GM21786 (cell line): ENCODE data around the gene CTIF.
"Not testable (repeated sequence)": the region's sequence is repeated elsewhere in the genome, so short reads cannot be mapped to it uniquely, and the experiment has no call there.

Experiments used
- ATAC-seq: cut with Tn5 transposase; IDR thresholded peaks from one replicate; pipeline ENCODE4 v1.9.1; 2021; ENCODE audit not compliant: unreplicated experiment

Gene CTIF

GRCh38 chr18:48699761-48700160, 160.9 kb downstream of the CTIF start:
- no peak for ATAC-seq

GRCh38 chr18:48700446-48700845, 161.6 kb downstream of the CTIF start:
- peak; percentile 47 for ATAC-seq

- no peak for ATAC-seq
Measured at GRCh38 chr18:48702346-48703027, 163.7 kb downstream of the CTIF start.

DNA sequence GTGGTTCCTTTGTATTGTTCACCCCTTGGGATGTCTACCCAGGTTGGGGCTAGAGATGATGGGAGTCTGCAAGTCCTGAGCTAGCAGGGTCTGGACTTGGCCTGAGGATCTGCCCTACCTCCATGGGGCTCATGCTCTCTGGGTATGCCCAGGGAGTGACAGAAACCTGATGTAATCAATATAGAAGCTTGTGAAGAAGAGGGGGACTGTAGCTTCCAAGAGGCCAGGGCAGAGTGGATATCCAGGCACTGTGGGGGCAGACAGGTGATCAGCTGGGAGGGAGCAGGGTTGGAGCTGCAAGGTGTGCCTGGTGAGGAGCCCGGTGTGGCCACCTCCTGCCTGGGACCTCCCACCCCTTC, 164.2 kb downstream of the CTIF start:
- ATAC-seq = no peak

- ATAC-seq = no peak
Measured at GRCh38 chr18:48703418-48703817, 164.6 kb downstream of the CTIF start.

GRCh38 chr18:48705043-48705442, 166.2 kb downstream of the CTIF start:
- no peak for ATAC-seq

GRCh38 chr18:48705531-48705930, 166.7 kb downstream of the CTIF start:
- ATAC-seq = no peak

DNA sequence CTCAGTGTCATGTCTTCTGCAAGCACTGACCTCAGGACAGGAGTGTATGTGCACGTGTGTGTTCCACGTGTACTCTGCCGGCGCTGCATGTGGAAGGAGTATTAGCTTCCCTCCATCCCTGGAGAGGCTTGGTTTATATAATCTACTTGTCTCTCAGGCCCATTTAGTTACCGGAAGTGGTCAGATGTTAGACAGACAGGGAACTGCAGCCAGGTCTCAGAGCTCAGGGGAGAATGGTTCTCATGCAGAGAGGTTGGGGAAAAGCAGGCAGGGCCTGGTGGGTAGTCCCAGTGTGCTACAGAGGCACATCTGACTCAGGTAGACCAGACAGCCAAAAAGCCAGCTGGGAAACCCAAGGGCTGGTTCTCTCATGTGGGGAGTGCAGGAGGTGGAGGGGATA, 167.9 kb downstream of the CTIF start:
- ATAC-seq = no peak

- no peak for ATAC-seq
Measured at GRCh38 chr18:48707636-48708296, 168.9 kb downstream of the CTIF start.

DNA sequence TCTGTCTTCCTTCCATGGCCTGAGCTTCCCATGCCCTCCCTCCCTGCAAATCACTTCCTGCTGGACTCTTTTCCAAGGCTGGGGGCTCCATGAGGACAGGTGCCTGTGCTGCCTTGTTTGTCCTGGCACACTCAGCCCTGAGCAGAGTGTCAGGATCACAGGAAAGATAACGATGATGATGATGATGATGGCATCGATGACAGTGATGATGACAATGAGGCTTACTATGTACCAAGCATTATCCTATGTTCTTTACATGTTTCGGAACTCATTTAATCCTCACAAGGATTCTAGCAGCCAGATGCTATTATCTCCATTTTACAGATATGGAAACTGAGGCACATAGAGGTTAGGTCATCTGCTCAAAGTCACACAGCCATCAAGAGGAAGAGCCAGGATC, 170.0 kb downstream of the CTIF start:
- ATAC-seq = no peak

GRCh38 chr18:48709371-48710062, 170.7 kb downstream of the CTIF start:
- no peak for ATAC-seq

DNA sequence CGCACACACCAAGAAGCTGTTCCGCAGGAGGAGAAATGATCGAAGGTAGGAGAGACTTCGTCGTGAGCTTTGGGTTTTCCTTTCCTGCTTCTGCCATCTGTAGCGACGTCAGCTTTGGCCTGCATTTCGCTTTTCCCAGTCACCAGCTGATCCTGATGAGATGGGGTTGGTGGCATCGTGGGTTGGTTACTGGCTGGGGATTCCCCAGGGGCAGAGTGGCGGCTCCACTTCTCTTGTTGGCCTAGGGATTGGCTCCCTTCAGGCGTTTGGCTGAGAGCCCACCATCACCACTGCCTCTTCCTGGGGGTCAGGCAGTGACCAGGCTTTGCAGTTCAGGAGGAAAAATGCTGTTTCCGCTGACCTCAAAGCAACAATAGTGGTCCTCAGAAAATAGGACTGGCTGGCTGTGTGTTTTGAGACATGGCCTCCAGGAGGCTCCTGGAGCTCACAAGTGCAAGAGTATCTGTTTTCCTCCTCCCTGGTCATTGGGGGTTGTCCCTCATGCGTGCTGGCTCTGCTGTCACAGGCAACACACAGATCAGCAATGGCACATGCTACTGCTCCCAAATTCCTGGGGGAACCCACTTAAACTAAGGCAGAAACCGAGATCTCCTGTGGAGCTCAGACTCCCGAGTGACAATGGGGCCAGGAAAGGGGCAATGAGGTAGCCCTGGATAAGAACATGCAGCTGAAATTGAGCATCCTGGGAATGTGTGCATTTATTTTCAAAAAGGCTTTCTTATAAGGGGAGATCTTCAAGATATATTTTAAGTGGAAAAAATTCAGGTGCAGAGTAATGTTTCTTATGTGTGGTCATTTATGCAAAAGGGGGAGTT, 173.0 kb downstream of the CTIF start:
- no peak for ATAC-seq

GRCh38 chr18:48713309-48713708, 174.5 kb downstream of the CTIF start:
- no peak for ATAC-seq

DNA sequence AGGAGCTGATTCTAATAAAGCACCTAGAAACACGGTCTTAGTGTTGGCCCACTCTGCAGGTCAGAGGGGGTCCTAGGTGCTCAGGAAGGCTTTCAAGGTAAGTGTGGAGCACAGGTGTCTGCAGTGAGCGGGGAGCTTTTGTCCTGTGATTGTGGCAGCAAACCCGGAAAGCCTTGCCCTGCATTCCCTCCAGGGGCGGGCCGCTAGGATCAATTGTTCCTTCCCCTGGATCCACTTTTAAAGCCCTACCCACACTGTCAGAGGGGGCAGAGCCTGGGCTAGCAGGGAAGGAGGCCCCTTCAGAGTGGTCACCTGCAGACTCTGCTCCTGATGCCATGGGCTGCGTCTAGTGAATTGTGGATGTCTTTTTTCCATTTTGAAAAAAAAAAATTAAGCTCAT, 176.0 kb downstream of the CTIF start:
- ATAC-seq = no peak

- ATAC-seq = peak; percentile 64
Measured at GRCh38 chr18:48715711-48716361, 177.0 kb downstream of the CTIF start.

DNA sequence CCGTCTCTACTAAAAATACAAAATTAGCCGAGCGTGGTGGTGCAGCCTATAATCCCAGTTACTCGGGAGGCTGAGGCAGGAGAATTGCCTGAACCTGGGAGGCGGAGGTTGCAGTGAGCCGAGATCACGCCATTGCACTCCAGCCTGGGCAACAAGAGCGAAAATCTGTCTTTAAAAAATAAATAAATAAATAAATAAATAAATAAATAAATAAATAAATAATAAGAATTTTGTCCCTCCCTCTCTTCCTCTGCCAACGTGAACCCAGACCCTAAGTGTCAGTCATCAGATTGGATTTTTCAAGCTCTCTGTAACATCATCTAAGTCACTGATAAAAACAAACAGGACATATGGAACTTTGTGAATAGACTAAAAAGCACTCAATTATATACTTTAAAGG, 178.4 kb downstream of the CTIF start:
- not testable (repeated sequence) for ATAC-seq

- ATAC-seq = no peak
Measured at GRCh38 chr18:48718251-48718959, 179.6 kb downstream of the CTIF start.

- no peak for ATAC-seq
Measured at GRCh38 chr18:48719388-48719787, 180.6 kb downstream of the CTIF start.

DNA sequence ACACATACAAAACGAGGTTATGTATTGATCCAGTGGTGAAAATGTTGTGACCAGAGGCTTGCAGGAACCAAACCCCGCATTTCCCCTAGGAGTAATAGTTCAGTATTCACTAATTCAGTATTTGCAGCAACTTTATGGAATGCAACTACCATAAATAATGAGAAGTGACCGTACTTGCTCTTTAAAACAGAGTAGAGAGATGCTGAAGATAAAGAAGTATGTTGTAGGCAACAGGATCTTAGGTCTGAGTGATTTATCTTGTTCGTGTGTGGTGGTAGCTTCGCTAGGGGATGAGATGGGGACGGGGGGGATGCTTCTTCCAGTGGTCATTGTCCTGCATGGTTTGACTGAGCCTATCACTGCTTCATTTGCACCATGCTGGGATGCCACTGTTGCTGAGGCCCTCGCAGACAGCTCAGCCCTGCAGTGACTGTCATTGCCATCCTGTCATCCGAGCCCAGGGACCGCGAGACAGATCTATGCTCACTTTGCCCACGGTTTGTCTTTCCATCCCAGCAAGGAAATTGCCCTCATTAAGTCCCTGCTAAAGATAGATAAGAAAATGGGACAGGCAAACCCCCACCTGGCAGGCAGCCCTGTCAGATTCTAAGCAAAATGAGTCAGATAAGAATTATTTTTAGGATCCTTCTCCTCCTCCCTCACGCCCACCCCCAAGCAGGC, 181.3 kb downstream of the CTIF start:
- no peak for ATAC-seq

GRCh38 chr18:48720655-48721025, 181.8 kb downstream of the CTIF start:
- ATAC-seq = no peak
